Measurements from ENCODE around the gene RPS14.
"Not testable (repeated sequence)": the region's sequence is repeated elsewhere in the genome, so short reads cannot be mapped to it uniquely, and the experiment has no call there.

The RPS14 gene

GRCh38 chr5:150461231-150461630 is 11.7 kb upstream of the RPS14 start:
- Mint-ChIP-seq H3K36me3 (ENCODE audit: low read depth) (no peaks in the 10 kb centered on the region), H3K4me1 (ENCODE audit: low read depth) (peaks cover 35% of the 10 kb centered on the region), H3K27ac (no peak overlapping the region), H3K27me3 (no peaks in the 10 kb centered on the region), H3K9me3 (no peaks in the 10 kb centered on the region), H3K4me3 (no peak overlapping the region)
- DNase-seq: no peak

DNA sequence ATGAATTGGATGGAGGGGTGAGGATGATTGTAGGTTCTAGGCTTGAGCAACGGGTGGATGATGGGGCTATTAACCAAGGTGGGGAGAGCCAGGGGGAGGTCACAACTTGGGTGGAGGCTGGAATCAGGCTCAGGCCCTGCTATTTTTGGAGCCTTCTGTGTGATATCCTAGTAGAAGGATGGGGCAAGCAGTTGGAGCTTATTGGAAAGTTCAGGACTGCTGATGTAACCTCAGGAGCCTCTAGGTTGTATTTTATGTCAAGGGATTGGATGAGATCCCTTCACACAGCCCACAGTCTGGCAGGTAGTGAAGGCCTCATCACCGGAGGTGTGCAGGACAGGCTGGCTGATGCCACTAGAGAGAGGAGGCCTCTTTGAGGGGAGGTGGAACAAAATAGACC is 11.2 kb upstream of the RPS14 start:
- peaks cover 35% of the 10 kb centered on the region for H3K4me1 Mint-ChIP-seq (ENCODE audit: low read depth)
- H3K36me3 Mint-ChIP-seq (ENCODE audit: low read depth): no peaks in the 10 kb centered on the region
- H3K27me3 Mint-ChIP-seq: no peaks in the 10 kb centered on the region
- no peaks in the 10 kb centered on the region for H3K9me3 Mint-ChIP-seq
- no peak overlapping the region for H3K27ac Mint-ChIP-seq
- H3K4me3 Mint-ChIP-seq: no peak overlapping the region
- DNase-seq: no peak

- Mint-ChIP-seq H3K4me1 (ENCODE audit: low read depth) (peaks cover 35% of the 10 kb centered on the region), H3K9me3 (no peaks in the 10 kb centered on the region), H3K27ac (peak overlapping the region; percentile 24), H3K4me3 (peak overlapping the region; percentile 30), H3K36me3 (ENCODE audit: low read depth) (no peaks in the 10 kb centered on the region), H3K27me3 (no peaks in the 10 kb centered on the region)
- peak; percentile 96 for DNase-seq
Observed at GRCh38 chr5:150458802-150459557, 9.4 kb upstream of the RPS14 start.

DNA sequence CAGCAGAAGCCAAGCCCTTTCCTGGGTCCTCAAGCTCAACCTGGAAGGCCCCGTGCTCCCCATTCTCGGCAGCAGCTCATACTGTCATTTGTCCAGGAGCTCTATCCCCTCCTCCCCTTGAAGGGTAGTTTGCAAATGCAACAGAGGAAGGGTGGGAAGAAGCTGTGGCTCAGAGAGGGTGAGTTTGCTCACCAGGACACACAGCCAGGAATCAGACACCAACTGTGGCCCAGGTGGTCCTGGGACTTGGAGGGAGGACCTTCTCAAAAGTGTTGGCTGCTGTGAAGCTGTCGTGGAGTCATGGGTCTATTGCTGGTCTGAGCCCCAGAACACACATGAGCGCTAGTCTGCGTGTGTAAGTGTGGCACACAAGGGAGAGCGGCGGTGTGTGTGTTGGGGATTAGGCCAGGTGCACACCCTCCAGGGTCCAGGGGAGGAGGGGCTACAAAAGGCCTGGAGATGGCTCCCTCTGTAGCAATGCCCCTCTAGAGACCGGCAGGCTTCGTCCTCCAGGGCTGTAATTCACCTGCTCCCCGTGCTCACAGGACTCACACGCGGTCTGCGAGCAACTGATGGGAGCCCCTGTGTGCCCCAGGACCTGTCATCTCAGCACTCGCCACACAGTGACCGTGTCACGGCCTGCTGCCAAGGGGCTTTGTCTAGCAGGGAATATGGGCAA is 8.2 kb upstream of the RPS14 start:
- H3K9me3 Mint-ChIP-seq: no peaks in the 10 kb centered on the region
- no peak for DNase-seq
- no peaks in the 10 kb centered on the region for H3K36me3 Mint-ChIP-seq (ENCODE audit: low read depth)
- H3K27ac Mint-ChIP-seq: peak overlapping the region; percentile 84
- peaks cover 35% of the 10 kb centered on the region for H3K4me1 Mint-ChIP-seq (ENCODE audit: low read depth)
- no peak overlapping the region for H3K4me3 Mint-ChIP-seq
- no peaks in the 10 kb centered on the region for H3K27me3 Mint-ChIP-seq

- Mint-ChIP-seq H3K4me1 (ENCODE audit: low read depth) (peaks cover 35% of the 10 kb centered on the region), H3K9me3 (no peaks in the 10 kb centered on the region), H3K36me3 (ENCODE audit: low read depth) (no peaks in the 10 kb centered on the region), H3K27me3 (no peaks in the 10 kb centered on the region), H3K27ac (peak overlapping the region; percentile 84), H3K4me3 (no peak overlapping the region)
- no peak for DNase-seq
Observed at GRCh38 chr5:150457121-150457520, 7.6 kb upstream of the RPS14 start.

- peaks cover 2% of the 10 kb centered on the region for H3K36me3 Mint-ChIP-seq (ENCODE audit: low read depth)
- H3K9me3 Mint-ChIP-seq: no peaks in the 10 kb centered on the region
- no peak overlapping the region for H3K4me3 Mint-ChIP-seq
- H3K27ac Mint-ChIP-seq: no peak overlapping the region
- H3K4me1 Mint-ChIP-seq (ENCODE audit: low read depth): peaks cover 26% of the 10 kb centered on the region
- H3K27me3 Mint-ChIP-seq: no peaks in the 10 kb centered on the region
- no peak for DNase-seq
Observed at GRCh38 chr5:150454492-150455229, 5.1 kb upstream of the RPS14 start.

- H3K9me3 Mint-ChIP-seq; H3K36me3 Mint-ChIP-seq (ENCODE audit: low read depth); H3K27ac Mint-ChIP-seq; H3K4me3 Mint-ChIP-seq; H3K27me3 Mint-ChIP-seq; DNase-seq: not testable (repeated sequence)
- peaks cover 20% of the 10 kb centered on the region for H3K4me1 Mint-ChIP-seq (ENCODE audit: low read depth)
Observed at GRCh38 chr5:150454027-150454426, 4.5 kb upstream of the RPS14 start.

DNA sequence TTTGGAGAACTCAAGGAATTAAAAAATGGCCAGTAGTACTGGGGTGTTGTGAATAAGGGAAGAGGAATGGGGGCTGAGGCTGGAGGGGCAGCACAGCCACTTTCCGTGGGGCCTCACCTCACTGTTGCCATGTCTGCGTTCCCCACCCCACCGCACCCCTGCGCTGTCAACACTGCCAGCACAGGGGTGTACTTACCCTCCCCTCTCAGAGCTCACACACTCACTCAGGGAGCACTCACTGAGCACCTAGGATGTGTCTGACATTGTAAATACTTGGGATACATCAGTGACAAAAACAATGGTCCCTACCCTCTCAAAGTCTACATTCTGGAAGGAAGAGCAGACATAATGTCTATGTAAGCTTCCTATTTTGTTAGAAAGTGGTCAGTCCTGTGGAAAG is 3.4 kb upstream of the RPS14 start:
- no peaks in the 10 kb centered on the region for H3K27me3 Mint-ChIP-seq
- peaks cover 21% of the 10 kb centered on the region for H3K4me1 Mint-ChIP-seq (ENCODE audit: low read depth)
- DNase-seq: no peak
- no peak overlapping the region for H3K27ac Mint-ChIP-seq
- peaks cover 19% of the 10 kb centered on the region for H3K36me3 Mint-ChIP-seq (ENCODE audit: low read depth)
- no peaks in the 10 kb centered on the region for H3K9me3 Mint-ChIP-seq
- H3K4me3 Mint-ChIP-seq: no peak overlapping the region

DNA sequence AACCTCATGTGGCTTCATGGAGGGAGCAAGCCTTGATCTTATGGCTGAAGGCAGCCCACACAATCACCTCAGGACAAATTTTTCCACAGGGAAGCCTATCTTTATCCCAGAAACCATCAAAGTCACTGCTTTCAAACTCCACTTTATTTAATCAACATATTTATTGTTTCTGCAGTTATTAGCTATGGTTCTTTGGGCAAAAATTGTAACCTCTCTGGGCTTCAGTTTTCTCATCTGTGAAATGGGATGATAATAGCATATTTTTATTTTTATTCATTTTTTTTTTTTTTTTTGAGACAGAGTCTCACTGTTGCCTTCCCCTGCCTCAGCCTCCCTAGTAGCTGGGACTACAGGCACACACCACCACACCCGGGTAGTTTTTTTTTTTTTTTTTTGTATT is 2.1 kb upstream of the RPS14 start:
- H3K27me3 Mint-ChIP-seq: no peaks in the 10 kb centered on the region
- peaks cover 22% of the 10 kb centered on the region for H3K4me1 Mint-ChIP-seq (ENCODE audit: low read depth)
- no peak for DNase-seq
- H3K9me3 Mint-ChIP-seq: no peaks in the 10 kb centered on the region
- peaks cover 33% of the 10 kb centered on the region for H3K36me3 Mint-ChIP-seq (ENCODE audit: low read depth)
- H3K4me3 Mint-ChIP-seq: no peak overlapping the region
- no peak overlapping the region for H3K27ac Mint-ChIP-seq

- no peaks in the 10 kb centered on the region for H3K27me3 Mint-ChIP-seq
- H3K4me1 Mint-ChIP-seq (ENCODE audit: low read depth): peaks cover 37% of the 10 kb centered on the region
- peak overlapping the region; percentile 100 for H3K27ac Mint-ChIP-seq
- peak overlapping the region; percentile 93 for H3K4me3 Mint-ChIP-seq
- peaks cover 58% of the 10 kb centered on the region for H3K36me3 Mint-ChIP-seq (ENCODE audit: low read depth)
- no peak for DNase-seq
- no peaks in the 10 kb centered on the region for H3K9me3 Mint-ChIP-seq
Observed at GRCh38 chr5:150448952-150449516, 505 bp downstream of the RPS14 start.

DNA sequence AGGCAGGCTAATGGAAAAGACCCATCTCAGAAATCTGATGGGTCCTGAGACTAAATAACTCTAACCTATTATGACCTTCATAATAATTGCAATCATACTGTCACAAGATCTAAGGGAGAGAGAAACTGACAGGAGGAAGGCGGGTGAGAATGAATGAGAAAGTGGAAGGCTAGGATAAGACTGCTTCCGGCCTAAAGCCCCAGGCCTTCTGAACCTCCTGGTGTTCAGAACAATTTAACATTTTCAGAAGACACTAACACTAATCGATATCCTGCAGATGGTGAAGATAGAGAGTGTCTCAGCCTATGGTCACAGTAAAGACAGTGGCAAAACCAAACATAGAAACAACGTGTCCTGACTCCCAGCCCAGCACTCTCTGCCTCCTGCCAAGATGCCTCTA is 1.2 kb downstream of the RPS14 start:
- peak overlapping the region; percentile 100 for H3K27ac Mint-ChIP-seq
- H3K36me3 Mint-ChIP-seq (ENCODE audit: low read depth): peaks cover 65% of the 10 kb centered on the region

GRCh38 chr5:150447188-150447587 is 2.4 kb downstream of the RPS14 start:
- peak overlapping the region; percentile 93 for H3K4me3 Mint-ChIP-seq
- no peaks in the 10 kb centered on the region for H3K27me3 Mint-ChIP-seq
- peaks cover 73% of the 10 kb centered on the region for H3K36me3 Mint-ChIP-seq (ENCODE audit: low read depth)
- H3K27ac Mint-ChIP-seq: peak overlapping the region; percentile 100
- DNase-seq: no peak
- H3K9me3 Mint-ChIP-seq: no peaks in the 10 kb centered on the region
- peaks cover 39% of the 10 kb centered on the region for H3K4me1 Mint-ChIP-seq (ENCODE audit: low read depth)

More for the DNA sequence above, 1.2 kb downstream of the RPS14 start:
- Mint-ChIP-seq H3K4me3 (peak overlapping the region; percentile 93), H3K27me3 (no peaks in the 10 kb centered on the region), H3K9me3 (no peaks in the 10 kb centered on the region), H3K4me1 (ENCODE audit: low read depth) (peaks cover 39% of the 10 kb centered on the region)
- DNase-seq: no peak

DNA sequence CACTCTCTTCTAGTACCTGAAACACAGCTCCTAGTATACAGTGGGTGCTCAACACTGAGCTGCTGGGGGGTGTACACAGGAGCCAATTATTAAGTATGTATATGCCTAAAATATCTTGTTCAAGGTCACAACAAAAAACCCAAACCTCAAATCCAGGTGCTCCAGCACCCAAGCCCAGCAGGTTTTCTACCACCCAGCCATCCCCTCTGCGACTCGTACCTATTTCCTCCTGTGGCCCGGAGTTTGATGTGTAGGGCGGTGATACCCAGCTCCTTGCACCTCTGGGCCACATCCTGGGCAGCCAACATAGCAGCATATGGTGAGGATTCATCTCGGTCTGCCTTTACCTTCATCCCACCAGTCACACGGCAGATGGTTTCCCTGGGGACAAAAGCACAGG is 3.0 kb downstream of the RPS14 start:
- Mint-ChIP-seq H3K27me3 (no peaks in the 10 kb centered on the region), H3K9me3 (no peaks in the 10 kb centered on the region), H3K36me3 (ENCODE audit: low read depth) (peaks cover 76% of the 10 kb centered on the region), H3K4me3 (peak overlapping the region; percentile 93), H3K4me1 (ENCODE audit: low read depth) (peaks cover 39% of the 10 kb centered on the region), H3K27ac (peak overlapping the region; percentile 100)
- DNase-seq: no peak

- DNase-seq: no peak
- Mint-ChIP-seq H3K4me3 (peak overlapping the region; percentile 93), H3K27ac (peak overlapping the region; percentile 100), H3K9me3 (no peaks in the 10 kb centered on the region), H3K27me3 (no peaks in the 10 kb centered on the region), H3K4me1 (ENCODE audit: low read depth) (peaks cover 39% of the 10 kb centered on the region), H3K36me3 (ENCODE audit: low read depth) (peaks cover 76% of the 10 kb centered on the region)
Observed at GRCh38 chr5:150446088-150446487, 3.5 kb downstream of the RPS14 start.

Data from activated T-cell treated with anti-CD3 and anti-CD28 coated beads, Interleukin-2, amount 50 U/mL, for 24 hours (primary cell).